ENCODE results near the gene GSAP. TPM values are rescaled to one million over a fixed set of nuclear protein-coding genes. Genes with fewer than 3 reads are reported as not detected.

Gene GSAP
- polyA plus RNA-seq, 4 donors = 7.8 to 12.4 (median 11.0) TPM

DNA sequence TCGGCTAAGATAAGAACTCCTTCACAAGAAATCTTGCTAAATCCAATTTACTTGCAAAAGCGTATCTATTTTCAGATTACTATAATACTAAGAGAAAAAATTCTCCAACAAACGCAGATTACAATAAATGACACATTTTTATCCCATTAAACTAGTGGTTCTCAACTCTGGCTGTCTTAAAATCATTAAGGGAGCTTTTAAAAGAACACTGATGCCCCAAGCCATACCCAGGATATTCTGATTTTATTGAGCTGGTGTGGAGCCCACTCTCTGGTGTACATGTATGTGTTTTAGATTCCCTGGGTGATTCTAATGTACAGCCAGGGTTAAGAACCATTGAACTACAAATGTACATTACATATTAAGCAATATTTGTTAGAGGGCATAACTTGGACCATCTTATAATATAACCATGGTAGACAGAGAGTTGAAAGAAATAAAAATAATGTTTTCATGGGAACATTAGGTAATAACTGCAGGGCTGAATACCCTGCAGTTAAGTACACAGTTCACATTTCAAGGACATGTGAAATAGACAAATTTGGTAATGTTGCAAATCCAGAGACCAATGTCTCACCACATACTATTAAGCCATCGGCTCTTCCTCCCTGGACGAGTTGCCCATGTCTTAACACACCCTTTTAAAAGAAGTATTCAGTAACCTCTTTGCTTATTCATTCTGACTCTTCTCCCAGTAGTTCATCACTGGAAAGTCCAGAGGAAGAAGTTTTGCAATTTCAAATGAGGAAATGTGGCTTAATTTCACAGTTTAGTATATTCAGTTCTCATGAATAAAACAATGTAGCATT, 6.2 kb downstream of the GSAP start:
- no peak for DNase-seq (ENCODE audit: low read depth in 4 of 4, low spot score in 3 of 4)

DNA sequence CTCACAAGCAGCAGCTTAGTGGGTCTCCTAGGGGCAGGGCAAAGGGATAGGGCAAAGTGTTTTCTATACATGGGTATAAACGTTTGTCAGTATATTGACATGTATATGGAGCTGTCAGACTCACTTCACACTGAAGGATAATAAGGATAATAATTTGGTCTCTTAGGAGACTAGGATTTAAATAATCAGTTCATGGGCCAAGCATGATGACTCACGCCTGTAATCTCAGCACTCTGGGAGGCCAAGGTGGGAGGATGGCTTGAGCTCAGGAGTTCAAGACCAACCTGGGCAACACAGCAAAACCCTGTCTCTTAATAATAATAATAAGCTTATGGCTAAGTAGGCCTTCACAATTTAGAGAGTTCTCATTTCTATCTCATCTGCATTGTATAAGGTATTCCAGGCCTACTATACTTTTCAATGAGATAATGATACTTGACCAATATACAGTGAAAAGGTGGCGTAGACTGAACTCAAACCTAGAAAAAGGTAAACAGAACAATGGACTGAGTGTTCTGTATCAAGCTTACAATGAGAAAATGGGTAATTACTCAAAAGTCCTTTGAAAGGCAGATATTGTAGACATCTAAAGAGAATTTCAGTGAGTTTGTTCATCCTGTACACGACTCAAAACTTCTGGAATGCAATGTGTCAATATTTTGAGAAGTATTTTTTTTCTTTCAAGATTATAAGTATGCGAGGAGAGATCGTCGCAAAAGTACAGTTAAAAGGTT, 7.0 kb downstream of the GSAP start:
- DNase-seq (ENCODE audit: low read depth in 4 of 4, low spot score in 3 of 4) = no peak

DNA sequence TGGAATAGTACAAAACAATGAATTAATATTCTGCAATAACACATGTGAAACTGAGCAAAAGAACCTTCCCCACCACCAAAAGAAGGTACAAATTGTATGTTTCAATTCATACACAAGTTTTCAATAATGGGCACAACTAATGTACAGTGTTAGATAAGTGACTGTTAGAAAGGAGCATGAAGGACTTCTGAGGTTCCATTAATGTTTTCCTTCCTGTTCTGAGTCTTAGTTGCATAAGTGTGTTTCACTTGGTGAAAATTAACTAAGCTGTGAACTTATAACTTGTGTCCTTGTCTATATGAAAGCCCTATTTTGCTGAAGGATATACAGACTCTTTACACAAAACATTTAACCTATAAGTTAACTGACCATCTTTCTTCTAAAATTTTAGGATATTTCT, 8.2 kb downstream of the GSAP start:
- DNase-seq (ENCODE audit: low read depth in 4 of 4, low spot score in 3 of 4) = no peak

DNA sequence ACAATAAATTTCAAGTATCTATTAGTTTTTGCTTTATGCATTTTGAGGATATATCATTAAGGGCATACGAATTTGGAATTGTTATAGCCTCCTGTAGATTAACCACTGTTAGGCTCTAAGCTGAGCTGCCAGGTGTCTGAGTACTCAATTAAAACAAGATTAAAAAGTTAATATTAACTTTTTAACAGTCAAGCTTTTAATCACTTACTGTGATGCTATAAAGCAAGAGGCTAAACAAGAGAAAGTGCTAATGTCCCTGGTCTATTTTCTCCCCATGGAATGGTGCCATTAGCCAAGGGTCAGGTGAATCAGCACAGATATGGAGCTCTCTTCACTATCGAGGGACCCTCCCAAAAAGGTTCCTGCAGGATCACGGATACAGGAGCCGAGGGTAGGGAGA, 9.7 kb downstream of the GSAP start:
- no peak for DNase-seq (ENCODE audit: low read depth in 4 of 4, low spot score in 3 of 4)

DNA sequence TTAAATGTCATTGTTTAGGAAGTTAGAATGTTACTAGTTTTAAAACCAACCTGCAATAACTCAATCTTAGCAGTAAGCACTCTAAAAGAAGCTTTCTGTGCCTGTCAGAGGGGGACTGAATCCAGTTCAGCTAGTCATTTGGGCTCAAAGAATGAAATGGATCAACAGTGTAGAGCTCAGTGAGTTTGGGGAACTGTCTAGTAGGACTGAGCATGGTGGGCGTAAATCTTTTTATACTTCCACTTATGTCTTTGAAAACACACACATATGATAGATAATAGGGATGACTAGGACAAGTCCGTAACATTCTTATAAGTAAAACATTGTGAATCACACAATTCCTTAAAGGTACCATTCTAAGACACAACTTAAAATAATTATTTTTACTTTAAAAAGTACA, 11.5 kb downstream of the GSAP start:
- DNase-seq (ENCODE audit: low read depth in 4 of 4, low spot score in 3 of 4) = no peak

DNA sequence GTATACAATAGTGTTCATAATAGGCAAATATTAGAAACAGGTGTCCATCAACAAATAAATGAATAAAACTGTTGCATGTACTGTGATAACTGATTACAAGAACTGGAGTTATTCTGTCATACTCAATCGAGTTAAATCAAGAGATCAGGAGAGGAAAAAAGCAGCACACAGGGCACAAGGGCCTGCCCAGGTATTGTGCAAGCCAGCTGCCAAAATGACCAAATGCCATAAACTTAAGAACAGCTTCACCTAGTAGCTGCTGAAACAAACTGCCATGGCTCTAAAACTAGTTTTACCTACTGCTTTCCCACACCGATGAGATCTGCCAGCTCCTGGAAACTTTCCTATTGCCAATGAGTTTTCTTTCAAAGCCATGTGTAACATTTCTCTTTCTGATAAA, 12.2 kb downstream of the GSAP start:
- DNase-seq (ENCODE audit: low read depth in 4 of 4, low spot score in 3 of 4) = no peak

DNA sequence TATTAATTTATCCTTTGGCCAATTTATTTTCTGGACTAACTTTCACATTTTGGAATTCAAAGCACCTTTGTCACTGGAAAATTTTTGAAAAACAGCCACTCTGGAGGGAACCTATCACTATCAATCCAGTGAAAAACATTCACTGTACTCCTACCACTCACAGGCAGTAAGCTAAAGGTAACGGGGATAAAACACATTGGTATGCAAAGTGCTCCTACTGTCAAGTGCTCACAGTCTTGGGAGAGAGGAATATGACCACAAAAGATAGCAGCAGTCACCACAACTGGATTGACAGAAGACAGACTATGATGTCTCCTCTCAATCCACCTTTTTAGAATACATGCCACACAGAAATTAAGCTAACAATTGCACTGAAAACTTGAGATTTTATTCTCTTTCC, 13.3 kb downstream of the GSAP start:
- DNase-seq (ENCODE audit: low read depth in 4 of 4, low spot score in 3 of 4) = no peak

DNA sequence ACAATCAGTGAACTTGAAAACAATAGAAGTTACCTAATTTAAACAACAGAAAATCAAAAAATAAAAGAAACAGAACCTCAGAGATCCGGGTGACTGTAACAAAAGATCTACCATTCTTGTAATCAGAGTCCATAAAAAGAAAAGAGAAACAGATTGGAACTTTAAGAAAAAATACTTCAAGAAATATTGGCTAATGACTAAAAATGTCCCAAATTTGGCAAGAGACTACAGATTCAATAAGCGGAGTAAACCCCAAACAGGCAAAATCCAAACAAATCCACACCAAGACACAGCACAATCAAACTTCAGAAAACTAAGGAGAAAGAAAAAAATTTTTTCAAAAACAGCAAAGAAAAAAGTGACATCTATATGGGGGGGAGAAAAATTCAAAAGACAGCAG, 15.1 kb downstream of the GSAP start:
- DNase-seq (ENCODE audit: low read depth in 4 of 4, low spot score in 3 of 4) = no peak

DNA sequence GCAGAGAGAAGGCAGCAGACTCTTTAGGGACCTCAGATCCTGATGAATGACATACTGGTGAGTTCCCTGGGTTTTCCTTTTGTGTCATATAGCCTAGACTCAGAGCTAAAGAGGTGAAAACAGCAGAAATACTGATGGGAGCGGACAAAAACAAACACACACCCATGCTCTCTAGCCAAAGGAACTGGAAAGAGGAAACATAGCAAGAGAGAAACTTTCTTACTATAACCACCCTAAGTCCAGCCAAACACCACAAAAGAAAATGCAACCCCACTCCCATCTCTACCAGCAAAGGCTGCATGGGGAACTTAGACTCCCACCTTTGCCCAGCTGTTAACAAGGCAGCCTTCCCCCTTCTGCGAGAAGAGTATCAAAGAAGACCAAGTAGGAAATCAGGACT, 16.3 kb downstream of the GSAP start:
- DNase-seq (ENCODE audit: low read depth in 4 of 4, low spot score in 3 of 4) = no peak

DNA sequence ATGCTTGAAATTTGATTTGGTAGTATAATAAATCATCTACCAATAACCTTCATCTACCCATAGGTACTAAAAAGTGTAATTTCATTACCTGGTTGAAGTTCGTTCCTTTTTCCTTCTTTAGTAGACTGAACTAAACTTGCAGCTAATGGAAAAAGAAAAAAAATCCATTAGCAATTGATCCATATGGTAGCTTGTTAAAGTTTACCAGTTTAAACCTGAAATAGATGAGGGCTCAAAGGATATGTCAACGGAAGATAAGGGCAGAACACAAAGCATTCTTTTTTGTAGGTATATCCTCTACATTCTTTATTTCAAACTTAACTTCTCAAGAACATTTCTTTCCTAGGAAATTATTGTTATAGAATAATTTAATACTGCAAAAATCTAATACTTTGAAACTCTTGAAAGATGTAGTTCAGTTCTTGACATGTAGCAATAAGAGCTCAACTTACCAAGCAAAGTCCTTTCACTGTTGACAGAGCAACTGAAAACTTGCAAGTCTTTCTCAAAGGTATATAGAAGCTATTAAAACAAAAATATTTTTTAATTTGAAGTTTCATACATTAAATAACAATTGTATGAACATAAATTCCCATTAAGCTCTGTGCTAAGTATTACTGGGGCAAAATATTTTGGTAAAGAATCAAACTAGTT, 19.1 kb downstream of the GSAP start:
- DNase-seq (ENCODE audit: low read depth in 4 of 4, low spot score in 3 of 4) = no peak

DNA sequence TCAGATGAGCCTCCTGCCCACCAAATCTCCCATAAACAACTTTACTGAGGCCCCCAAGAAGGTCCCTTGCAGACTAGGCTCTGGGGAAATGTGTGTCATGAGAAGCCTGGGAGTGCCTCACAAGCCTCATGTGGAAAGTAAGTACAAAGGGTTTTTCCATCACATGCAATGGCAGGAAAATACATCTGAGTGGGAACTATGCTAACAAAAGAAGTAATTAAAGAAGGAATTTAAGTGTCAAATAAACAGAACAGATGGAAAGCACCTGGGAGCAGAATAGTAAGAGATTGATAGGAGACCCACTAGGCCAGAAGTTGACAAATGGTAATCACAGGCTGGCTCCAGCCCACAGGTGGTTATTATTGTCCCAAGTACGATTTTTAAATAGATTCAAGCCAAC, 20.5 kb downstream of the GSAP start:
- DNase-seq (ENCODE audit: low read depth in 4 of 4, low spot score in 3 of 4) = peak in 1 of 4 donors; percentile 28

DNA sequence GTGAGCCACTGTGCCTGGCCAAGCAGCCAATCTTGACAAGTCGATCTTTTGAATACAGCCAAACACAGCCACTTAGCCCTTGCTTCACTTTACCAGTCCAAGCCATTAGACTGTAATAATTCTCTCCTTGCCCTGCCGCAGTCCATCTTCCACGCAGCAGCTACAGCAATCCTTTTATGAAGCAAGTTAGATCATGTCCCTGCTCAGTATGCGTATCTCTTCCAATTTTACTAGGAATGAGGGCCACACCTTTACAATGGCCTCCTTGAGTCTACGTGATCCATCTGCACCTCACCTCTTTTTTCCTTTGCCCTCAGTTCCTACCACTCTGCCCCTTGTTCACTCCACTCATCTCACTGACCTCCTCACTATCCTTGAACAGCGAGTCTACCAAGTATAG, 22.2 kb downstream of the GSAP start:
- DNase-seq (ENCODE audit: low read depth in 4 of 4, low spot score in 3 of 4) = no peak

DNA sequence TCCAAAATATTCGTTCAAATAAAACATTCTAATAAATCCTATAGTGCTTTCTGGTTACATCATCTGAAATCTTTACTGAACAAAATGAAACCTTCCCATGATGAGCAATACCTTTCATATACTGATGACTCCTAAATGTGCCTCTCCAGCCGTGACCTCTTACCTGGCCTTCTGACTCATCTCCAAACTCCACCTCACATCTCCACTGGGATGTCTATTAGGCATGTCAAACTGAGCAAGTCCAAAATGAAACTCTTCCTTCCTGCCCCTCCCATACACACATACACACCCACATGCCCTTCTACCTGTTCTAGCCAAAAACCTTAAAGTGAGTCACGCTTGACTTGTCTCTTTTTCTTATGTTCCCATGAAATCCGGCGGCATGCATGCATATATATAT, 22.9 kb downstream of the GSAP start:
- DNase-seq (ENCODE audit: low read depth in 4 of 4, low spot score in 3 of 4) = no peak

DNA sequence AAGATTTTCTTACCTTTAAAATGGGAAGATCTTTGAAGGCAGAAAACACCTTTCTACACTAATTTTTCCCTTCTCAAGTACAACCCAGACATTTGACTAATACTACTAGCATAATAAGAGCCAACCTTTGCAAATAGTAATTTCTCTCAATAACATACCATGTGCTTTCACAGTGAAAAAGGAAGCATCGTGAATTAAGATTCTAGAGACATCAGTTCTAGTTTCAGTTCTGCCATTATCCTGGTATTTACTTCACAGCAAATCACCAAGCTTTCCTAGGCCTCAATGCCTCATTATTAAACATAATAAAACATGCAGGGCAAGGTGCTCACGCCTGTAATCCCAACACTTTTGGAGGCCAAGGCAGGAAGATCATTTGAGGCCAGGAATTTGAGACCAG, 24.9 kb downstream of the GSAP start:
- no peak for DNase-seq (ENCODE audit: low read depth in 4 of 4, low spot score in 3 of 4)

DNA sequence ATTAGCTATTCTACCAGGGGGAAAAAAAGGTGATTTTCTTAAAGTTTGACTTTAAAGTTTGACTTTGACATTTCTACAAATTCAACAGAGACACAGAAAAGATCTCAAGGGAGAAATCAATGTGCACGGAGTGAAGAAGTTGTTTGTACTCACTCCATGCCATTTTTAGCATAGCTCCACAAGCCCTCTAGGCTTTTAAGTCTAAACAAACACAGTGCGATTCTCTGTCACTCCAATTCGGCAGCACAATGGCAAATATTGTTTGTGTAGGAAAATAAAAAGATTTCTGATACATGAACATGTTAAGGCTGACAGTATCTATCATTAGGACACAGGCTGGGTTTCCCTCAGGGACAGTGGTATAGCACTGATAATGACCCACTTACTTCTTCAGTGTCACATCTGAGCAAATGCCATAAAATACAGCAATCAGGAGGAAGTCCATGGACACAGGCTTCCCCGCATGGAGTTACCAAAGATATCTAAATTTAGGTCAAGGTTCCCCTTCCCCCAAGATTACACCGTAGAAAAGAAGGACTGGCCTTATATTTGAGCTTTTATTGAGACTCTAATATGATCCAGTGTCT, 28.0 kb downstream of the GSAP start:
- no peak for DNase-seq (ENCODE audit: low read depth in 4 of 4, low spot score in 3 of 4)

DNA sequence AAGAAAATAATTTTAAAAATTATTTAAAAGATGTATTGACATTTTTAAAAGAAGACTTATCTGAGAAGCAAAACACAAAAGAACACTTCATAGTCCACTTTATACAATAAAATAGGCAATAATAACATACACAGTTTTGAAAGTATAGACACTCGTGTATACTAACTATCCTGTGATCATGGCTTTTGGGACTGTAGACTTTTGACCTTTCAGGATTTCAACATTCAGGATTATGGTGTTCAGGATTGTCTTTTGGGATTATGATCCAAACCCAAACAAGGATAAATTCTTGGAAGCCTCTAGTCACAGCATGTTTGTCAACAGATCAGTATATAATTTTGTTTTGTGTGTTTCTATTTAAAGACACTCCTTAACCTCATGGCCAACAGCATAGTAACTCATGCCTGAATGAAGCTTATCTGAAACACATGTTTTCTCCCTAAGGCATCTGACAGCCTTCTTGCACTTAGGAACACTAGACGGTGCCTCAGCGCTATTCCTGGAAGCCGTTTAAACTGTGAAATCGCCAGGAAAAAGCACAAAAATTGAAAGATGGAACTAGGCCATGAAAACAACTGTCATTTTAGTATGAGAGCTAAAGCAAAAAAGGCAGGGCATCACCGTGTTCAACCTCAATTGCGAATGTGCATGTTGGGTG, 29.9 kb downstream of the GSAP start:
- no peak for DNase-seq (ENCODE audit: low read depth in 4 of 4, low spot score in 3 of 4)

DNA sequence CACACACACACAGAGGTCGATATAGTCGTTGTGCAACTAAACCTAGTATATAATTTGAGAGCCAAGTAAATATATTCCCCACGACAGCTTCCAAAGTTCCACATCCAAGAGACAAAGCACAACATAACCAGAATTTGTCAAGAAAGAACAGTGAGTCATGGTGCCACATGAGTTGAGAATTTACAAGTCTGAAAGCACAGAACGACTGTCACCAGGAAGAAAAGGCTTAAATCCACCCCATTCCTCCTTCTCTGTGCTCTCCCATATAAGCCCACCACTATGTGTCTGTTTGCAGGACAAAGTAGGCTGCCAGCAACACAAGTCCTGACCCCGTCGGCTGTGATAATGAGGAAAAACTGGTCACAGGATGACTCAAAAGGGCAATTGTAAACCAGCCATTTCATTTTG, 32.8 kb downstream of the GSAP start:
- no peak for DNase-seq (ENCODE audit: low read depth in 4 of 4, low spot score in 3 of 4)

DNA sequence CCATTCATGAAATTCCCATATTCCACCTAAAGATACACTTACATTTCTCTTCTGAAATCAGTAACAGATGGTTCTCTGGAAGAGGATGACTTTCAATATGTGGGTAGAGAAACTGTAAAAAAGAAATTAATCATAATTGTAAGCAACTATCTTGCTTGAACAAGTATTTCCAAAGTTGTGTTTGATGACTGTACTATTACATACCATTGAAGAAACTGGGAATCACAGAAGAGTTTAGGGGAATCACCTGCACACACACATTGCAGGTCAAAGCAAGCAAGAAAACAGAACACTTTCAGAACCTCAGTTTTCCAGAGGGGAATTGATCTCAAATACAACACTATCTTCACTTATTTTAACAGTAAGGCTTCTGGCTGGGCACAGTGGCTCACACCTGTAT, 33.6 kb downstream of the GSAP start:
- no peak for DNase-seq (ENCODE audit: low read depth in 4 of 4, low spot score in 3 of 4)

DNA sequence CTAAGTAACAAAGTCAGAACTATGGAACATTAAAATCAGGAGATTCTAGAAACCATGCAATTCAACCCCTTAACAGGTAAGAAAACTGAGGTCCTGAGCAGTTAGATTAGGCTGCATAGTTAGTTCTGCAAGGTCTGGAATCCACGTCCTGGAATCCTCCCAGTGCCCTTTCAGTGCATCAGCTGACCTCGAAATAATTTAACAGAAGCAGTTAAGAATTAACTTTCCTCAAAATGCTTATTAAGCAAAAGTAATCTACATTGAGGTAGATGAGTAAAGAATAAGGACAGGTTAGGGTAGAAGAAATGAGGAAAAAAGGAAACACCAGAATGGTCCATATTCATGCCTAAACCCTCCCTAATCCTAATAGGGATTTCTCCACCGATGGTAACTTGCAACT, 37.6 kb downstream of the GSAP start:
- DNase-seq (ENCODE audit: low read depth in 4 of 4, low spot score in 3 of 4) = no peak

DNA sequence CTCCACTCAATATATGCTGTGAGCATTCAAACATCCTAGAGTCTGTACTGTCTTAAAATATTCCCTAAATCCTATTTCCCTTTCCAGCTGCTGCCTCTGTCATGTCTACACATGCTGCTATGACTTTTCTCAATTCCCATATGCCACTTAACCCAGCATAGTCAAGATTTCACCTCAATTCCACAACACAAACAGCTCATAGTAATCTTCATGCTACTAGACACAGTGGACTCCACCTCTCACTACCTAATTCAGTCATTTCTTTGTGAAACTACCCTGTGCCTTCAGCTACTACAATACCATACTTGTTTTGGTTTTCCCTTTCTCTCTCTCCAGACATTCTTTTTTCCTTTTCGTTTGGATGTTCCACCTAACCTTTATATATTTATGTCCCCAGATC, 45.5 kb downstream of the GSAP start:
- DNase-seq (ENCODE audit: low read depth in 4 of 4, low spot score in 3 of 4) = no peak

DNA sequence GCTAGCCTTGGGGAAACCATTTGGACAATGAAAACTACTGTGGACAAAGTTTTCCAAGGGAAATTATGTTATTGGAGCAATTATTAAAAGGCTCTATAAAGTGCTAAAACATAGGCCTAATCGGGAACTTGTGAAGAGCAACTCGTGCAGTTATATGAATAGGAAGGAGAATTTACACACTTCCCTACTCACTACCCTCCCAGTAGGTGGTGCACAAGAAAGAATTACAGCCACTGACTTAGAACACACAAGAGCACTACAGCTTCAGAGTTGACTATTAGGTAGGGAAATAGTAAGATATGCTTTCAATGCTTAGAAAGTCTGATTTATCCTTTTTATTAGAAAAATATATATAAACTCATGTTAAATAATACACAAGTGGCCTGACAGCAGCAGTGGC, 47.2 kb downstream of the GSAP start:
- DNase-seq (ENCODE audit: low read depth in 4 of 4, low spot score in 3 of 4) = no peak

Measured in right renal pelvis (tissue), 4 donors.